HepG2 (cell line): Measurements from ENCODE around the gene TIMM10. TPM values are rescaled to one million over a fixed set of nuclear protein-coding genes. Genes with fewer than 3 reads are reported as not detected.
A peak's percentile ranks its signal among the peaks of the same experiment; 100 is the strongest.

ENCODE experiments used
- ATAC-seq: fragments of 200-7000 bp; cut with Tn5 transposase; 3 replicates; pipeline ENCODE4 v1.9.1; 2020; ENCODE audit warnings: mild to moderate bottlenecking, moderate library complexity
- BruUV-seq: library from RNA; stranded (reverse); fragments of 400-500 nt; replicated peaks from 2 replicates; lab custom pipeline; 2021; lab: Mats Ljungman, UMichigan
- CTCF ChIA-PET: fragments of 300-600 bp; formaldehyde crosslinking; extraction: SDS; loops from one replicate; lab custom pipeline; 2021; ENCODE audit warnings: low total read pairs, inconsistent platforms, low intra/inter-chr PET ratio; lab: Yijun Ruan, JAX
- POLR2A ChIA-PET: fragments of 350-600 bp; sonication (Branson Sonifier 250); formaldehyde crosslinking; loops from one replicate; lab custom pipeline; 2020; ENCODE audit warnings: antibody characterized with exemption, inconsistent platforms; lab: Yijun Ruan, JAX
- DNase-seq: peaks from one replicate; pipeline ENCODE4 v3.0.0-alpha.2; 2015; ENCODE audit warnings: low spot score
- FAIRE-seq: peaks from 3 replicates; lab custom pipeline; 2011; peaks lifted over from hg19 to GRCh38; lab: Jason Lieb, UNC
- H2AFZ ChIP-seq: one replicate; pipeline ENCODE4 v1.6.1; 2011; ENCODE audit warnings: low read length, inconsistent platforms
- H3K27ac ChIP-seq: fragments of 300-600 bp; 3 replicates; pipeline ENCODE4 v1.8.0; 2011; ENCODE audit warnings: mixed run types, mild to moderate bottlenecking, mixed read lengths, low read length, inconsistent platforms; ENCODE audit not compliant: insufficient read depth; ENCODE audit errors: extremely low read length
- H3K27me3 ChIP-seq, 2 experiments: fragments of 200-600 bp in 1 of 2; 2 replicates in 1 of 2; 3 replicates in 1 of 2; pipeline versions ENCODE4 v1.6.0 to v1.8.0; 2011; ENCODE audit warnings: low read length in 2 of 2, mild to moderate bottlenecking in 2 of 2, moderate library complexity in 2 of 2, inconsistent platforms in 1 of 2; ENCODE audit not compliant: insufficient read depth in 2 of 2, control insufficient read depth in 1 of 2
- H3K36me3 ChIP-seq, 2 experiments: fragments of 200-600 bp in 1 of 2; replicated peaks in 1 of 2; 2 replicates in 1 of 2; 3 replicates in 1 of 2; pipeline versions ENCODE4 v1.5.1 to v1.8.0; 2011; ENCODE audit warnings: low read length in 2 of 2, inconsistent platforms in 1 of 2; ENCODE audit not compliant: insufficient read depth in 2 of 2, control insufficient read depth in 1 of 2
- H3K4me1 ChIP-seq: 2 replicates; pipeline ENCODE4 v1.5.1; 2012; ENCODE audit warnings: low read length, inconsistent platforms; ENCODE audit not compliant: insufficient read depth
- H3K4me2 ChIP-seq: 2 replicates; pipeline ENCODE4 v1.6.0; 2011; ENCODE audit warnings: low read depth, low read length, inconsistent platforms
- H3K4me3 ChIP-seq, 3 experiments: fragments of 200-600 bp in 1 of 3; sonication (generic), shearing (Covaris generic) in 1 of 3; replicated peaks in 1 of 3; 2 replicates each; pipeline ENCODE4 v1.5.1; 2011 to 2016; ENCODE audit warnings: low read length in 3 of 3, inconsistent platforms in 2 of 3, low read depth in 2 of 3, mild to moderate bottlenecking in 2 of 3, control low read depth in 1 of 3, mixed read lengths in 1 of 3; ENCODE audit not compliant: insufficient read depth in 1 of 3
- H3K79me2 ChIP-seq: one replicate; pipeline ENCODE4 v1.6.1; 2011; ENCODE audit warnings: low read length, inconsistent platforms; ENCODE audit not compliant: insufficient read depth
- H3K9ac ChIP-seq: 2 replicates; pipeline ENCODE4 v1.6.0; 2011; ENCODE audit warnings: mild to moderate bottlenecking, low read depth, low read length, inconsistent platforms; ENCODE audit not compliant: insufficient read depth
- H3K9me3 ChIP-seq: 2 replicates; pipeline ENCODE4 v1.5.1; 2012; ENCODE audit warnings: mild to moderate bottlenecking, low read length
- H4K20me1 ChIP-seq: 2 replicates; pipeline ENCODE4 v1.6.0; 2011; ENCODE audit warnings: inconsistent platforms, mild to moderate bottlenecking, low read length, moderate library complexity; ENCODE audit not compliant: insufficient read depth
- FOXC1 ChIP-seq: sonication (generic); formaldehyde crosslinking; IDR thresholded peaks from 2 replicates; pipeline ENCODE4 v1.8.0; 2022; ENCODE audit warnings: mild to moderate bottlenecking, missing genetic modification reagents, borderline replicate concordance
- GABPB1 ChIP-seq: IDR thresholded peaks from 2 replicates; pipeline ENCODE4 v1.6.1; 2016; ENCODE audit warnings: mild to moderate bottlenecking, missing genetic modification reagents, moderate library complexity, missing compliant biosample characterization
- GTF2F1 ChIP-seq: fragments of 150-350 bp; IDR thresholded peaks from 2 replicates; pipeline ENCODE4 v1.6.1; 2014; ENCODE audit warnings: low read length
- GZF1 ChIP-seq: sonication (generic); formaldehyde crosslinking; IDR thresholded peaks from 2 replicates; pipeline ENCODE4 v1.5.1; 2020; ENCODE audit warnings: mild to moderate bottlenecking, missing genetic modification reagents
- HDAC1 ChIP-seq: sonication (generic); formaldehyde crosslinking; IDR thresholded peaks from 2 replicates; pipeline ENCODE4 v1.5.1; 2020; ENCODE audit warnings: mild to moderate bottlenecking, missing genetic modification reagents
- HIVEP1 ChIP-seq: sonication (generic); formaldehyde crosslinking; IDR thresholded peaks from 2 replicates; pipeline ENCODE4 v1.4.0; 2020; ENCODE audit warnings: mild to moderate bottlenecking, missing genetic modification reagents
- HOXA5 ChIP-seq: sonication (generic); formaldehyde crosslinking; IDR thresholded peaks from 2 replicates; pipeline ENCODE4 v1.4.0; 2020; ENCODE audit warnings: missing genetic modification reagents
- NCOA2 ChIP-seq: sonication (generic); formaldehyde crosslinking; IDR thresholded peaks from 2 replicates; pipeline ENCODE4 v1.8.0; 2022; ENCODE audit warnings: inconsistent platforms
- SETDB1 ChIP-seq: sonication (generic); formaldehyde crosslinking; IDR thresholded peaks from 2 replicates; pipeline ENCODE4 v1.5.1; 2020; ENCODE audit warnings: missing genetic modification reagents, mild to moderate bottlenecking, borderline replicate concordance
- TAF1 ChIP-seq: sonication (generic); formaldehyde crosslinking; IDR thresholded peaks from 2 replicates; pipeline ENCODE4 v1.4.0; 2020; ENCODE audit warnings: missing genetic modification reagents
- ZBTB1 ChIP-seq: sonication (generic); formaldehyde crosslinking; IDR thresholded peaks from 2 replicates; pipeline ENCODE4 v1.4.0; 2020; ENCODE audit warnings: missing genetic modification reagents, borderline replicate concordance
- ZFX ChIP-seq: sonication (generic); formaldehyde crosslinking; IDR thresholded peaks from 2 replicates; pipeline ENCODE4 v1.4.0; 2020; ENCODE audit warnings: mild to moderate bottlenecking, low read depth, missing genetic modification reagents, moderate library complexity
- ZFYVE20 ChIP-seq: sonication (generic); formaldehyde crosslinking; IDR thresholded peaks from 2 replicates; pipeline ENCODE4 v1.8.0; 2023; ENCODE audit warnings: low read depth, mild to moderate bottlenecking, moderate library complexity, missing genetic modification reagents, borderline replicate concordance
- ZNF253 ChIP-seq: sonication (generic); formaldehyde crosslinking; IDR thresholded peaks from 2 replicates; pipeline ENCODE4 v1.8.0; 2022; ENCODE audit warnings: mild to moderate bottlenecking, missing genetic modification reagents, borderline replicate concordance
- ZNF383 ChIP-seq: sonication (generic); formaldehyde crosslinking; IDR thresholded peaks from 2 replicates; pipeline ENCODE4 v1.4.0; 2020; ENCODE audit warnings: missing genetic modification reagents, mild to moderate bottlenecking, borderline replicate concordance
- ZNF430 ChIP-seq: sonication (generic); formaldehyde crosslinking; IDR thresholded peaks from 2 replicates; pipeline ENCODE4 v1.9.0; 2021; ENCODE audit warnings: mild to moderate bottlenecking, missing genetic modification reagents
- ZNF441 ChIP-seq: sonication (generic); formaldehyde crosslinking; IDR thresholded peaks from 2 replicates; pipeline ENCODE4 v1.7.0; 2021; ENCODE audit warnings: missing genetic modification reagents, borderline replicate concordance
- ZNF891 ChIP-seq: sonication (generic); formaldehyde crosslinking; IDR thresholded peaks from 2 replicates; pipeline ENCODE4 v1.5.0; 2020; ENCODE audit warnings: mild to moderate bottlenecking, missing genetic modification reagents
- WGBS: methylation state at CpG from one replicate; pipeline ENCODE4 v1.1.6; 2017; ENCODE audit warnings: low lambda C conversion rate; 5-methylcytosine and 5-hydroxymethylcytosine counted together
- in situ Hi-C: cut with HindIII; loops from 2 replicates; pipeline ENCODE4 v1.10.0; 2017; ENCODE audit warnings: low pct_unique_long_range_greater_than_20kb; ENCODE audit not compliant: extremely low pct_ligation_motif_present
- intact Hi-C: fragments of 100-400 bp; cut with micrococcal nuclease; formaldehyde crosslinking; loops from one replicate; pipeline ENCODE4 v1.10.0; 2022; ENCODE audit not compliant: unreplicated experiment
- polyA plus RNA-seq, 8 experiments: library from polyadenylated mRNA; depleted of rRNA in 3 of 8; stranded (reverse) in 7 of 8; unstranded in 1 of 8; fragments of >200 nt; fragmentation: Illumina TruSeq in 4 of 8; extraction: Trizol in 4 of 8; gene quantifications; 2 replicates each; pipeline versions ENCODE4 v1.2.1 to v1.2.3, GENCODE V29; 2011 to 2016; ENCODE audit warnings: low read depth in 4 of 8, missing spikeins in 1 of 8, mixed read lengths in 1 of 8; ENCODE audit not compliant: insufficient read depth in 1 of 8
- total RNA-seq, 5 experiments: library from RNA; depleted of rRNA; stranded (reverse); fragments of >200 nt; fragmentation: Illumina TruSeq; extraction: Trizol; gene quantifications; 2 replicates each; pipeline ENCODE4 v1.2.3, GENCODE V29; 2016; ENCODE audit warnings: low read depth in 1 of 5
- TF ChIP-seq, protein P1 (sequence below): sonication (generic); formaldehyde crosslinking; IDR thresholded peaks from 2 replicates; pipeline ENCODE4 v1.5.1; 2020; ENCODE audit warnings: mild to moderate bottlenecking, missing genetic modification reagents
- TF ChIP-seq, protein P2 (sequence below): sonication (generic); formaldehyde crosslinking; IDR thresholded peaks from 2 replicates; pipeline ENCODE4 v1.8.0; 2022; ENCODE audit warnings: missing genetic modification reagents, low read depth, mild to moderate bottlenecking, borderline replicate concordance

Gene TIMM10
- total and polyA plus RNA-seq, 2 of the 13 experiments (the other 11 are each of a cell fraction or from before 2014, with no cell fraction given) = 67.8 to 82.2 TPM

DNA sequence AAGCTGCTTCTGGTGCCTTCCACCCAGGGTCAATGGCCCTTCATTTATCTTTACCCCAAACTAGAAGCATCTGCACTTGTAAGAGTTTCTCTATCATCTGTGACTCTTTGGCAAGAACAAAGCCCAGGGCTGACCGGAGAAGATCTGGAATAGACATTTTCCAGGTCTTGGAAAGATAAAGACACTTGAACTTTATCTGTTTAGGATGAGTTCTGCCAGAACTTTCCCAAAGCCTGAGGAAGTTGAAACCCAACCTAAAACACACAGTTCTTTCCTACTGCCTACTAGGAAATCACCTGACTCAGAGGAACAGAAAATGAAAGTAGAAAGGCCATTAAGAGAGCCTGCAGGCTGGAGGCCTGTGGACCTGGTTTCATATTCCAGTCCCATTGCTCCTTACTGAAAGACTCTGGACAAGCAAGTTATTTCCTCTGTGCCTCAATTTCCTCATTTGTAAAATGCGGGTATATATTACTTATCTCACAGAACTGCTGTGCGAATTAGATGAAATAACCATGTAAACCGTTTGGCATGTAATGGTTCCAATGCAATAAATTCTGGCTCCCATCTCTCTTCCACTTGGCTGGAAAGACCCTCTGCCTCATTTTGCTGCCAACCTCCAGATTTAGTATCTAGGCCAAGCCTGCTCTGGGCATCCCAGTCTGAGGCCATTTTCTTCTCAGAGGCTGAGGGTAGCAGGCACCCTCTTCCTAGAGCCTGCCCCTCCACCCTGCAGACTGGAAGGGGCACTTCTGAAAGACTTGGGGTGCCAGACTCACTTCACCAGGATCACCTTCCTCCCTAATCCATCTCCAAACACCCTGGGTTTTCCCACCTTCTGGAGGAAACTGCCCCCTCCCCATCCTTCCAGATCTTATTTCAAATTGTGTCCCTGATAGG is 35.7 kb upstream of the TIMM10 start:
- 4% methylated on average over 4 of the region's 4 CpGs for WGBS
- Histone ChIP-seq H3K9ac (peak overlapping the region; percentile 25), H3K9me3 (no peaks in the 10 kb centered on the region), H3K4me3 (peak overlapping the region; percentile 82 to 98 (median 84)), H2AFZ (peak overlapping the region; percentile 88), H3K27me3 (no peaks in the 10 kb centered on the region; a peak in 1 of 5 replicates), H3K79me2 (no peaks in the 10 kb centered on the region), H3K36me3 (no peaks in the 10 kb centered on the region), H3K4me2 (peak overlapping the region; percentile 98), H3K4me1 (peaks cover 24% of the 10 kb centered on the region), H3K27ac (peak overlapping the region; percentile 40), H4K20me1 (no peaks in the 10 kb centered on the region)
- FAIRE-seq = peak; percentile 76
- POLR2A ChIA-PET = no interaction called here
- BruUV-seq = no TSS peak
- CTCF ChIA-PET = interaction anchor here (4.5 kb wide), 1 partner anchor 76 kb away, joined by 79 read pairs; no protein-coding TSS in a partner anchor
- peak; percentile 52 for ATAC-seq
- DNase-seq = peak; percentile 46
- in situ Hi-C loops (loop anchor here (5.0 to 10.0 kb wide), 3 partner anchors 76 to 949 kb away; no protein-coding TSS in a partner anchor), intact Hi-C loops (no loop called here)
- TF ChIP-seq ZNF253 (CRISPR knock-in tag) (no peak), HOXA5 (CRISPR knock-in tag) (no peak), HDAC1 (CRISPR knock-in tag) (no peak), SETDB1 (CRISPR knock-in tag) (no peak), ZNF891 (CRISPR knock-in tag) (no peak), NCOA2 (0 out of 2 replicates have a peak, but pooled peaks have one; percentile 9), GZF1 (no peak), GTF2F1 (no peak), HIVEP1 (CRISPR knock-in tag) (no peak), ZNF430 (no peak), ZBTB1 (CRISPR knock-in tag) (no peak), FOXC1 (no peak), ZNF383 (CRISPR knock-in tag) (no peak), GABPB1 (CRISPR knock-in tag) (no peak), ZFYVE20 (CRISPR knock-in tag) (no peak), ZNF441 (CRISPR knock-in tag) (no peak), ZFX (CRISPR knock-in tag) (0 out of 2 replicates have a peak, but pooled peaks have one; percentile 54), TAF1 (CRISPR knock-in tag) (0 out of 2 replicates have a peak, but pooled peaks have one; percentile 13)
- TF ChIP-seq, protein P1, sequence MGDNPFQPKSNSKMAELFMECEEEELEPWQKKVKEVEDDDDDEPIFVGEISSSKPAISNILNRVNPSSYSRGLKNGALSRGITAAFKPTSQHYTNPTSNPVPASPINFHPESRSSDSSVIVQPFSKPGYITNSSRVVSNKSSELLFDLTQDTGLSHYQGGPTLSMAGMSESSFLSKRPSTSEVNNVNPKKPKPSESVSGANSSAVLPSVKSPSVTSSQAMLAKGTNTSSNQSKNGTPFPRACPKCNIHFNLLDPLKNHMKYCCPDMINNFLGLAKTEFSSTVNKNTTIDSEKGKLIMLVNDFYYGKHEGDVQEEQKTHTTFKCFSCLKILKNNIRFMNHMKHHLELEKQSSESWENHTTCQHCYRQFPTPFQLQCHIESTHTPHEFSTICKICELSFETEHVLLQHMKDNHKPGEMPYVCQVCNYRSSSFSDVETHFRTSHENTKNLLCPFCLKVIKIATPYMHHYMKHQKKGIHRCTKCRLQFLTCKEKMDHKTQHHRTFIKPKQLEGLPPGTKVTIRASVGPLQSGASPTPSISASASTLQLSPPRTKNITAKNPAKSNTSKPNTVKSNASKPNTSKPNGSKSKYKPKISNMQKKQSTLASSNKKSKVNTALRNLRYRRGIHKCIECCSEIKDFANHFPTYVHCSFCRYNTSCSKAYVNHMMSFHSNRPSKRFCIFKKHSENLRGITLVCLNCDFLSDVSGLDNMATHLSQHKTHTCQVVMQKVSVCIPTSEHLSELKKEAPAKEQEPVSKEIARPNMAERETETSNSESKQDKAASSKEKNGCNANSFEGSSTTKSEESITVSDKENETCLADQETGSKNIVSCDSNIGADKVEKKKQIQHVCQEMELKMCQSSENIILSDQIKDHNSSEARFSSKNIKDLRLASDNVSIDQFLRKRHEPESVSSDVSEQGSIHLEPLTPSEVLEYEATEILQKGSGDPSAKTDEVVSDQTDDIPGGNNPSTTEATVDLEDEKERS (CRISPR knock-in tag) = no peak
- TF ChIP-seq, protein P2, sequence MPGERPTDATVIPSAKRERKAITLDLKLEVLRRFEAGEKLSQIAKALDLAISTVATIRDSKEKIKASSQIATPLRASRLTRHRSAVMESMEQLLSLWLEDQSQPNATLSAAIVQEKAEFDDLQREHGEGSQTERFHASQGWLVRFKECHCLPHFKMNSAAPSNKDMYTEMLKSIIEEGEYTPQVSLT = 0 out of 2 replicates have a peak, but pooled peaks have one; percentile 40
